8988T (cell line): ENCODE data around the gene ACAN.

Experiments
- DNase-seq: peaks from one replicate; pipeline ENCODE4 v3.0.0; 2011

ACAN gene

DNA sequence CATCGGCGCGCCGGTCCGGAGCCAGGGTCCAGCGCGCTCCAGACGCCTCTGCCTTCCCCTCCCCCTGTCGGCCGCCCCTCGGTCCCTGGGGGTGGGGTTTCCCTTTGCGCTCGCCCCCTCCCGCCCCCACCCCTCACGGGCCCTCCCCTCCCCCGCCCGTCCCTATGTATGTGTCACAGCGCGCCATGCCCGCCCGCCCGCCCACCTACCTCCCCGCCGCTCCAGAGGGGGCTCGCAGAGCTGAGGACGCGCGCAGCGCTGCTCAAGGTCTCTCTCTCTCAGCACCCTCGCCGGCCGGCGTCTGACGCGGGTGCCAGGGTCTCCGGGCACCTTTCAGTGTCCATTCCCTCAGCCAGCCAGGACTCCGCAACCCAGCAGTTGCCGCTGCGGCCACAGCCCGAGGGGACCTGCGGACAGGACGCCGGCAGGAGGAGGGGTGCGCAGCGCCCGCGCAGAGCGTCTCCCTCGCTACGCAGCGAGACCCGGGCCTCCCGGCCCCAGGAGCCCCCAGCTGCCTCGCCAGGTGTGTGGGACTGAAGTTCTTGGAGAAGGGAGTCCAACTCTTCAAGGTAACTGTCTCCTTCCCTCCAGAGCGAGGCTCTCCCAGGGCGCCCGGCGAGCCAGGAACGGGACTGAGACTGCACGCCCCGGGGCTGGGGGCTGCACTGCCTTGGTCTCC lies at the start of gene ACAN:
Gene ACAN, plus strand, starts transcription at position 196 of the 679 bp plus-strand sequence. CDS start 32,771 bp downstream, outside the sequence.
- no peak for DNase-seq

DNA sequence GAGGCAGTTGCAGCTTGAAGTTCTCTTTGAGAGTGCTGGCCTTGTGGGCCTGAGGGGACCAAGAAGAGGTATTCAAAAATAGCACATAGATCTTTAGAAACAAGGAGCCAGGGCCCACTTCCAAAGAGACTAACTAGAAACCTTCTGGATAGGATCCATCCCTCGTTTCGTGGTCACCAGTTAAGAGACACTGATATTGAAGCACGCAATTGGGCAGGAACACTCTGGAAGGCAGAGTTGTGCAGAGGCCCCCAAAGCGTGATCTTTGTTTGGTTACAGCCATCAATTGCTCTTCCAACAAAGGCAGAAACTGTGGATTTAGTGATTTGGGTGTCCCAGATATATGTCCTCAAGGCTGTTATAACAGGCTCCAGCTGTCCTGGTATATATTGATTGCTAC lies 46.7 kb upstream of the ACAN start:
- no peak for DNase-seq

DNA sequence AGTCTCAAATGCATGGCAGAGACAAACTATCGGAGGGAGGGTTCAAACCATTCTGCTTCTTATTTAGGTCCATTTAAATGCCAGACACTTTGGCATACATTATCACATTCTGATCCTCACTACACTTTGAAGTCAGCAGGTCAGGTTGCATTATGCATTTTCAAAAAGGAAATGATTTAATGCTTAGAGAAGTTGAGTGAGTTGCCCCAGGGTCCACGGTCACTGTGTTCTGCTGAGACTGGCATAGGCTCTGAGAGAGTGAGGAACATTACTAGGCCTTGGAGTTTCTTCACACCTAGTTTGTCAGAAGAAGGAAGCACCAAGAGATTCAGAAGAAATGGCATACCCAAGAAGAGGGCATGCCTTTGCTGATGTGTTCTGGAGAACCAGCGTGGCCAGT lies 46.3 kb upstream of the ACAN start:
- no peak for DNase-seq

DNA sequence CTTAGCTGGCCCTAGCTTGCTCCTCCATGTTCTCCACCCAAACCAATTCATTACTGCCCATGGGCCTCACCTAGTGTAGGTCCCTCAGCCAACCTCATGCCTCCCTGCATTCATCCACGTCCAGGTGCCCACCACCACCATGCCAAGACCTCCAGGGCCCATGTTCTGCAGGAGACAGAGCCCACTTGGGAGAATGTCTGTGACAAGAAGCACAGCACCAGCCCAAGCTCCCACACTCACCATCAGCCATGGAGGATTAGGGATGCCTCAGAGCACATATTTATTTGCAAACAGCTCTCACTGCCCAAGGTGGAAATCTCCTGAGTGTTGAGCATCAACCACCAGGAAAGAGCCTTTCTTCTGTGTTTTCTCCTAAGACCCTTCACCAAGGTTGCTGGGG lies 43.4 kb upstream of the ACAN start:
- DNase-seq = no peak

DNA sequence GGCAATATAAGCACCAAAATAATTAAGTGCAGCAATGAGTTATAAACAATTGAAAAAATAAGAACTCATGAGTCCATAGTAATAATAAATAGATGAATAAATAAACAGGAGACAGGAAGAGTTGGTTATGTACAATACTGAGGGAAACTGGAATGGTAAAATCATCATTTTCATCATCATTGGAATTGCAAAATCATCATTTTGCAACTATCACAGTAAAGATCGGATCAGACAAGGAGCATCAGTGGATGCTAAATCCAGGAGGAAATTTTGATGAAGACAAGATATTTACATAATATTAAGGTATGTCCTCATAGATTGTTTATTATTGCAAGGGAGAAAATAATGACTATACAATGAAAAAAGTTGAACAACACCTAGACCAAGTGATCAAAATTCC lies 38.8 kb upstream of the ACAN start:
- no peak for DNase-seq

DNA sequence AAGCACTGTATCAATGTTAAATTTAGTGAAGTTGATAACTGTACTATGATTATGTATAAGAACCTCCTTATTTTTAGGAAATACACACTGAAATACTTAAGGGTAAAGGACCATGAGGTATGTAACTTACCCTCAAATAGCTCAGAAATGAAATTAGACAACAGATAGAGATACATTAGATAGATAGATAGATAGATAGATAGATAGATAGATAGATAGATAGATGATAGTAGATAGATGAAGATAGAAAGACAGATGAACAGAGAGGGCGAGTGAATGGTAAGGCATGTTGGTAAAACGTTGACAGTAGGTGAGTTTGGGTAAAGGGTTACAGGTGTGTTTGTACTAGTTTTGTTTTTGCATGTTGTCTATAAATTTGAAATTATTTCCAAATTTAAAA lies 38.0 kb upstream of the ACAN start:
- no peak for DNase-seq

DNA sequence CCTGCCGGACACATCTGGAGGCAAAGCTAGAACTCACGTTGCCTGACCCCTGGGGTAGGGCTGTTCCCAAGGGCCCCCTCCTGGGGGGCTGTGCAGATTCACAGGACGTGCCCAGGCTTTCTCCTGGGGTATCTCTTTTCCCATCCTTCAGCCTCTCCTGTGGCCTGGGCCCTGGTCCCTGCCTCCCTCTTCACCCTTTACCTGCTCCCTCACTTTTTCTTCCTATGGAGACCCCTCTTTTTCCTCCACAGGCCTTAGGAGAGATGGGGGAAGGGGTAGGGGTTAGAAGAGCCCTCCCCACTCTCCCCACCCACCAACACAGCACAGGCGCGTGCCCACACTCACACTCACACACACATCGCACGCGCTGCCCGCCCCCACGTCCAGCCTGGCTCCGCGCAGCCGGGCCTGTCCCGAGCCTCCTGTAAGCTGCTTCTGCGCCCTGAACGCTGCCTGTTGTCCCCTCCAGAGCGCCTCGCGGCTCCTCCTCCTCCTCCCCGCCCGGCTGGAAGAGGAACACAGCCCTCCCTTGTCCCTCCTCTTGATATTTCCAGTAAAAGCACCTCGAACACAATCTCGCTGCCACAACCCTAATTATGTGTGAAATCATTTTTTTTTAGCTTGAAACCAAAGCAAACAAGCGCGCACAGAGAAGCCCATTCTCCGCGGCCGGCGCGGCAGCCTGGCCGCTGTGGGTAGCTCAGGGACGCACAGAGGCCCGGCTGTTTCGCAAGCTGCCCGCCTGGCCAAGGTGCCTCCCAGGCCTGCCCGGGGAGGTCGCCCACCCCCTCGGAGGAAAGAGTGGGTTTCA lies 33.9 kb upstream of the ACAN start:
- no peak for DNase-seq

DNA sequence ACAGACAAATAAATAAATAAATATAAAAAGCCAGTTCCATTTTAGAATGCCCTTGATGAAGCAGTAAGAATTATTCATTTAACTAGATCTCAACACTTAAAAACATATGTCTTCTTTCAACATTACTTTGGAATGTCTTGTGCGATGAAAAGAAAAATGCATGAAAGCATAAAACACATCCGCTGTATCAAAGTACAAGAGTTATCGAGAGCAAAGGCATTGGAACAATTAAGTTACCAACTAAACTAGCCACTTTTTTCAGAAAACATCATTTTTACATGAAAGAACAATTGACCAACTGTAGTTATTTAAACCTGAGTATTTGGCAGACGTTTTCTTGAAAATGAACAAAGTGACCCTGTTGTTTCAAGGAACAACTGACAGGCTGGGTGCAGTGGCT lies 27.5 kb upstream of the ACAN start:
- no peak for DNase-seq

DNA sequence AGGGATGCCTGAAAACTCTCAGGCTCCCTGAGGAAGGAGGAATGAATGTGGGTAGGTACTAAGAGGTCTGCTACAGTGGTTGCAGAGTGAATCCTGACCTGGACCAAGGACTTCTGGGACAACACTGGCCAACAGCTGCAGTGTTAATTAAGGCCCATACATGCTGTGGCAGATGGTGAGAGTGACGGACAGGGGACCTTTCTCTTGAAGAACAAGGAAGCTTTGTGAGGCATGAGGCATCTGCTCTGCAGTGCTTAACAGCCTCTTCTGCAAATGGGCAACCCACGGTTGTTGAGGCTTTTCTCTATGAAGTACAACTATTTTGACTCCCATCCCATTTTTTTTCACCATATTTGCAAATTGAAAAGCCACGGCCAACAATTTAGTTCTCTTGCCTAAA lies 26.6 kb upstream of the ACAN start:
- no peak for DNase-seq

DNA sequence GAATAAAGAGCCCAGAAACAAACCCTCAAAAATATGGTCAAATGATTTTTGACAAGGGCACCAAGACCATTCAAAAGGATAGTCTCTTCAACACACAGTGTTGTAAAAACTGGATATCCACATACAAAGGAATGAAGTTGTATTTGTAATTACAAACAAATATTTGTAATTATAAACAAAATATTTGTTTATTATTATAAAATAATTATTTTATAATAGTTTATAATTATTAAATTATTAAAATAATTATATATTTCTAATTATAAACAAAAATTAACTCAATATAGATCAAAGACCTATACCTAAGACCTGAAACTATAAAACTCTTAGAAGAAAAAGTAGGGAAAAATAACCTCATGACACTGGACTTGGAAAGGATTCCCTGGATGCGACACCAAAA lies 23.3 kb upstream of the ACAN start:
- DNase-seq = no peak

DNA sequence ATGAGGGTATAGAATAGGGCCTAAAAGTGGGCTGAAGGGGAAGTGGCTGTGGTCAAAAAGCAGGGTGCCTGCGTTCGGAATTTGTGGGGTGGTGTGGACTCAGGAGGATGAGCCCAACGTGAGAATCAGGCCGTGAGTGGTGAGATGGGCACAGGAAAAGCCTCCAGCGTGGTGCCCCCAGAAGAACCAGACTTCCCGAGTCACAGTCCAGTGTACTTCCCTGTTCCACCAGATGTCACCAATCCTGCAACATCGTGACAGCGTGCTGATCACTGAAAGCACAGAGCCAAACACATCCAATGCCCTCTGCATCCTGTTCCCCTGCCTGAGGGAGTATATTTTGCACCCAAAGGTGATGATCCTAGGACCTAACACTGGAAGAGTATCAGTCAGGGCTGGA lies 20.8 kb upstream of the ACAN start:
- DNase-seq = no peak

DNA sequence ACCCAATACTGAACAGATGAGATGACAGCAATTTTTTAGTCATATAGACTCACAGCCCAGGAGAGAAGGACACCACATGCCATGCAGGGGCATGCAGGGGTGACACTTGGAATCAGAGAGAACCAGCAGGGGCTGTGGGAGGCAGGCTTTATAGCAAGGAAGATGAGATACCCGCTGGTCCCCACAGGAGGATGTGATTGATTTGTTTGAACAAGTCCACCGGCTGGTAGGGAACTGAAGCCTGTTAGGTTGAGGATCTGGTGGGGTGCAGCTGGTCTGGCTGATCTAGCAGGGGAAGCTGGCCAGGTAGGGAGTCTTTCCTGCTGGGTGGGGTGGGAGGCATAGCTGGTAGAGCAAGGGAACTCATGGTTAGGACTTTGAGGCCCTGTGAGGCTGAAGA lies 18.0 kb upstream of the ACAN start:
- DNase-seq = no peak

DNA sequence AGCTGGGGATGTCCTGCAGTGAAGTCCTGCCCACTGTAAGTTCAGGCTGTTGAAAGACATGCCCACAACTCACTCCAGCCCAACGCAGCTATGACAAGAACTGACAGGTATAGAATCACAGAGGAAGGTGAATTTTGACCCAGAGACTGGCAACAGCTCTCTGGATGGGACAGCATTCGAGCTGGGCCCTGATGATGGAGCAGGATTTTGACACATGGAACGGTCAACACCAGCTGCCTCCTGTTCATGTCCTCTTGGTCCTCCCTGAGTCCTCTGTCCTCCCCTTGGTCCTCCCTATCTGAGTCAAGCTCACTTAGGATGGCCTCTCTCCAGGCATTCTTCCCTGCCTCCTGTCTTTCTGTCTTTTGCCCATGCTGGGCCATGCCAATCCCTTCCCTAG lies 15.2 kb upstream of the ACAN start:
- no peak for DNase-seq

DNA sequence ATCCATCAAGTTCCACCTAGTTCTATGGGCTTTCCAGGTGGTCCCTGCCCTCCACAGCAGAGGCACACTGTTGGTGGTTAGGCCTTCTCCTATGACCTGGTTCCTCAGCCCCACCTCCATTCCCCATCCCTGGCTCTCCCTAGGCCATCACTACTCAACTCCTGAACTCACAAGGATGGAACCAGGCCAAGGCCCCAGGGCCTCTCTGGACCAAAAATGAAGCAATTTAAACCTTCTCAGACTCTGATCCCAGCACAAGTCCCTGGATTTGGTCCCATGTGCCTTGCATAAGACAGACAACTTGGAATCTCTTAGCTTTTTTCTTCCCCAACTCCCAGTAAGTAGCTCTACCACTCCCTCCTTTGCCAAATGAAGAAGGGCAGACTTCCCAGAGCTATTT lies 14.4 kb upstream of the ACAN start:
- no peak for DNase-seq

DNA sequence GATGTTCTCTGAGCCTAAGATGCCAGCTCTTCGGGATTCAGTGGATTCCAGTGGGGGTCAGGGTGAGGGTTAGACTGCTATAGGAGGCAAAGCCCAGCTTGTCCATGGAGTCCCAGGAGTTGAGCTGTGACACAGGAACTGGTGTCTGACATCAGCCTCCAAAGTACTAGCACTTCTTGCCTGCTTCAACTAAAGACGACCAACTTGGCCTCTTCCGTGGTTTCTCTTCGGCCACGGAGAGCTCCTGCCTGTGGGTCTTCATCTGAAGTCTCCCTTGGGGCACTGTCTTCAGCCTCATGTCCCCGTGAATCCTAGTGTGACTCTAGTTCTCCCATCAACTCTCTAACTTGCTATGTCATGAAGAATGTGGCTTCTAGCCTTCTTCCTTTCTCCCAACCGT lies 12.8 kb upstream of the ACAN start:
- no peak for DNase-seq

DNA sequence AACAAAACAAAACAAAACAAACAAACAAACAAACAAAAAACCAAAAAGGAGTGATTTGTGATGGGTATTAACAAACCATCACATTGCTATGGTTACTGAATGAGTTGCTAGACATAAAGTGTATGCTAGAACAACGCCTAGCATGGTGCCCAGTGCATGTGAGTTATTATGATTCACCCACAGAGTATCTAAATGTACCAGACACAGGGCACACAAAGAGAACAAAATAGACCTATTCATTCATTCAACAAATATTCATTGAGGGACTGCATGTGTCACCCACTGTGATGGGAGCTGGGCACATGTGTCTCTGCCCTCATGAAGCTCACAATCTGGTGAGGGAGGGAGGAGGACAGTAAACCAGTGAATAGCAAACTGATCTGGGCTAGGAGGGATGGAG lies 11.6 kb upstream of the ACAN start:
- DNase-seq = no peak

DNA sequence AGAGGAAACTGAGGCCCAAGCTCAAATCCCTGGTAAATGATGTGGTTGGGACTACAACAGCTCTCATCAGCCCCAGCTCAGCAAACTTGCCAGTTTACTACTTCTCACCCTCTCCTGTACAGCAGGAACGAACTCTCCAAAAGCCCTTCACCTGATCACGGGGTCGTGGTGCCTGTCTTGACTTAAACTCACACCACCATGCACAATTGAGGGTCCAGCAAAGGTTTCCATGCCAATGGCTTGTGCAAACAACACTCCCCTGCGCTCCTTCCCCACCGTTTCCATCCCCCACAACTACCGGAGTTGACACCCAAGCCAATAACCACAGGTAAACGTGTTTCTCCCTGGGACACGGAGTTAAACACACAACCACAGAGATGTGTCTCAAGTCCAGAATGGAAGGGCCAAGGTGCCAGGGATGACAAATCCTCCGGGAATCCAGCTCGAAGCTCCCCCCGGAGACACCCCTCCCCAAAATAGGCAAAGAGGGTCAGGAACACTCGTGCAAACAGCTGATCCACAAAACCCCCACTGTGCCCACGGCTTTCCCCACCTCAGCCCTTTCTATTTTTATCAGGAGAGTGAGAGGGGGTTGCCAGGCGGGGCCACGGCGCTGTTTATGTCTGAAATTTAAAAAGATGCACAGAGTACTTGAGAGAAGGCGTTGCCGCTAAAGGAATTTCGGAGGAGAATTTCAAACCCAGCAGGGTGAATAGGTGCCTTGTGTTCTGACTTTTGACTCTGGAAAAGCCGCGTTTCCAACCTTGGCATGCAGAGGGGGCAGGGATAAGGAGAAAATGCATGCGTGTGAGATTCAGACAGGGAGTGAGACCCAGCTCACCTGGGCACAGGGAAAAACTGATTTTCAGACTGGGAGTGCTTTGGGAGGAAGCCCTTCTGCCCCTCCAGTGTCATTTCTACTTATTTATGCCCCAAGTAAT lies 10.6 kb upstream of the ACAN start:
- DNase-seq = no peak

DNA sequence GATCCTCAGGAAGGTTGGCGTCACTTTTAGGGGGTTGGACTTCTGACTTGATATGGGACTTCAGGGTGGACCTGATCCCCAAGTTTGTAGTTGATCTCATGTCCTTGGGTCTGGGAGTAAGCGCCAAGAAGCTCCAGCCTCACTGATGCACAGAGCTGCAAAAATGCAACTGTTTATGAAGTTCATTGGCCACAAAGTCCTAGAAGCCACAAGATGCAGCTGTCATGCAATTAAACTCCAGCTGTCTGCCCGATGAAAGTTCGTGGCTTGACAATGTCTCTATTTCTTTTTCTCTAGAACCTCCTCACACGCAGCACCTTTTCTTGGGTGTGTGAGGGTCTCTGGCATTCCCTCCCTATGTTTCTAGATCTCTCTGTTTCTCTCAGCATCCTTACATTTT lies 9.2 kb upstream of the ACAN start:
- DNase-seq = no peak

DNA sequence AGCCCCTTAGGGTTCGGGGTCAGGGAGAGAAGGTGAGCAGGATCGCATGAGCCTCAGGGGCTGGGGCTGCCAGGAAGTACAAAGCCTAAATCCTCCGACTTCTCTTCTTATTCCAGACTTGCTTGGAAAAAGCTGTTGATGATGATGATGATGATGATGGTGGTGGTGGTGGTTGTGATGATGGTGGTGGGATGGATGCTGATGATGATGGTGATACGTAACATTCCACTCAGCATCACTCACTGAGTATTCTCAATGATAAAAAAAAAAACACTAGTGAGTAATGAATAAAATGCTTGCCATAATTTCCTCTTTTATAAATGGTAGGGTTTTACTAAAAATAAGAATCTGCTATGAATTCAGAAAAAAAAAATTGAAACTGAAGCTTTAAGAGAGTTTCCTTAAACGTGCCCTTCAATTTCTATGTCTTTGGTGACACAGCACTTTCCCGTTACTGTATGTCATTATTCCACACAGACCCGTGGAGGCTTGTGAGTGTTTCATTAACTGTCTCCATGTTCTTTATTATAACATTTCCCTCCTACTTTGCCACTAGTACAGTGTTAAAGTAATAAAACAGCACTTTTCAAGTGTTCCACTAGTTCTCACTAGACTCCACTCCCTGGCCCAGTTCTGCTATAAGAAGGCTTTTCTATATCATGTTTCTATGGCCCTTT lies 5.4 kb upstream of the ACAN start:
- DNase-seq = no peak

DNA sequence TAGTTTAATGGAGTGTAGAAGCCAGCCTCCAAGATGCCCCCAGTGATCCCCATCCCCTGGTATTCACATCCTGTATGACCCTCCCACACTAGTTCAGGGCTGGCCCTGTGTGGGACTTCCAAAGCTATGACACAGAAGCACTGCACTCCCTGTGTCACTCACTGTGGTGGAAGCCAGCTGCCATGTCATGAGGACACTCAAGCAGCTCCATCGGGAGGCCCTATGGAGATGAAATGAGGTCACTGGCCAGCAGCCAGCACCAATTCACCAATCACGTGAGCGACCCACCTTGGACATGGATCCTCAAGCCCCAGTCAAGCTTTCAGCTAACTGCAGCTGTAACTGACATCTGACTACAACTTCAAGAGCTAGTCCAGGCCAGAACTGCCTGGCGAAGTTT lies 3.9 kb upstream of the ACAN start:
- no peak for DNase-seq

DNA sequence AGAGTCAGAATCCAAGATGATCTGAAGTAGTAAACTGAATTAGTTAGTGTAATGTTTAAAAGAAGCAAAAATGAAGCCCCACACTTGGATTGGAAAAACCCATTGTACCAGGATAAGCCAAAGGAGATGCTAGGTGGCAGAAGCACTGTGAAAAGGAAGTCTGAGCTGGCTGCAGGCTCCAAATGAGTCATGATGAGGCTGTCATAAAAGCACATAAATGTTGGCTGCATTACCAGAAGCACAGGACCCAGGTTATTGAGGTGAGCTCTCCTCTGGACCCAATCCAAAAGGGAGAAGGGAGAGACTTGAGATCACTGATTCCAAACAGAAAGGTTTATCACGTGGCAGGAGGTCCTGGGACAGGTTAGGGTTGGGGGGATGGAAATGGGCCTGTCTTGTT lies 3.2 kb upstream of the ACAN start:
- DNase-seq = no peak

DNA sequence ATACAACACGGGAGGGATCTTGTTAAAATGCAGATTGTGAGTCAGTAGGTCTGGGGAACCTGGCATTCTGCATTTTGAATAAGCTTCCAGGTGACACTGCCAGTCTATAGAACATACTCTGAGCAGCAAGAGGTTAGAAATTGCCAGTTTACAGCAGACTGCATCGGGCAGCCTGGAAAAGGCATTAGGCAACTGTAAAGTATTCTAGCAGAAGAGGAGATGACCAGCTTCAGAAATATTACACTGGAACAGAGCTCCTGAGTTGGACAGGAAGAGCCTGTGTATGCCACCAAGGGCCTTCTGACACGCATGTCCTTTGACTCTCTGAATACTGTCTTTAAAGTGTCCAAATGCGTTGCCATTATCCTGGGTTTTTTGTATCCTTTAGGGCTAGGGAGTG lies 2.5 kb upstream of the ACAN start:
- DNase-seq = no peak
